KMS-11 (cell line): ENCODE data around the gene WNT5B.

Source experiments
- H2AFZ ChIP-seq: fragments of 200-600 bp; sonication (generic); 2 replicates; pipeline ENCODE4 v1.6.1; 2016; ENCODE audit warnings: antibody characterized with exemption, mixed run types, low read depth
- H3K27ac ChIP-seq: fragments of 200-600 bp; sonication (generic); 2 replicates; pipeline ENCODE4 v1.6.1; 2016; ENCODE audit warnings: mild to moderate bottlenecking, mixed run types
- H3K27me3 ChIP-seq: fragments of 200-600 bp; sonication (generic); 2 replicates; pipeline ENCODE4 v1.6.1; 2017; ENCODE audit warnings: mild to moderate bottlenecking, low read depth, mixed run types, moderate library complexity; ENCODE audit not compliant: insufficient read depth
- H3K36me3 ChIP-seq: fragments of 200-600 bp; sonication (generic); 2 replicates; pipeline ENCODE4 v1.6.1; 2017; ENCODE audit warnings: mild to moderate bottlenecking, mixed run types; ENCODE audit not compliant: insufficient read depth
- H3K4me1 ChIP-seq: fragments of 200-600 bp; sonication (generic); 2 replicates; pipeline ENCODE4 v1.6.1; 2016; ENCODE audit warnings: mild to moderate bottlenecking, low read depth, mixed run types; ENCODE audit not compliant: poor library complexity, severe bottlenecking
- H3K4me2 ChIP-seq: fragments of 200-600 bp; sonication (generic); 2 replicates; pipeline ENCODE4 v1.7.0; 2016; ENCODE audit warnings: mild to moderate bottlenecking, mixed run types
- H3K4me3 ChIP-seq: fragments of 200-600 bp; sonication (generic); IDR thresholded peaks from 2 replicates; pipeline ENCODE4 v1.6.1; 2017; ENCODE audit warnings: low read depth, low read length, mixed read lengths; ENCODE audit not compliant: insufficient read depth
- H3K79me2 ChIP-seq: fragments of 200-600 bp; sonication (generic); 2 replicates; pipeline ENCODE4 v1.6.1; 2016; ENCODE audit warnings: low read depth, mixed run types; ENCODE audit not compliant: insufficient read depth
- H3K9ac ChIP-seq: fragments of 200-600 bp; sonication (generic); 2 replicates; pipeline ENCODE4 v1.6.1; 2016; ENCODE audit warnings: mild to moderate bottlenecking, mixed run types
- H4K20me1 ChIP-seq: fragments of 200-600 bp; sonication (generic); 2 replicates; pipeline ENCODE4 v1.6.1; 2016; ENCODE audit warnings: mild to moderate bottlenecking, mixed run types; ENCODE audit not compliant: insufficient read depth
- TF ChIP-seq, protein P1 (sequence below): fragments of 200-600 bp; sonication (generic); conservative IDR thresholded peaks from 2 replicates; pipeline ENCODE4 v1.6.1; 2017; ENCODE audit warnings: low read depth, mild to moderate bottlenecking, antibody characterized with exemption, low read length, moderate library complexity, mixed read lengths

WNT5B gene

DNA sequence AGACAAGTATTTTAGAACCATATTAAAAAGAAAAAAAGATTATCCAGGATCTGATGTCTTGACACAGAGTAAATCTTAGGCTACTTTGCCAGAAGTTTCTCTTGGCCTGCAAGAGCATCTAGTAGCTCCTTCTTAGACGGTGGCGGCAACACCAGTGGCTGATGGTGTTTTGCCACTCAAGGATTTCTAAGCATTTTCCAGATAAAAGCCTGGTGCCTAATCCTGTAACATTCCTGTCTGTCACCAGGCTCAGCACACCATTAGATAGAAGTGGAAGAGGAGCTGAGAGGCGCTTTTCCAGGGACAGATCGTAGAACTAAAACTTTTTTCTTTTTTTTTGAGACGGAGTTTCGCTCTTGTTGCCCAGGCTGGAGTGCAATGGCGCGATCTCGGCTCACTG is 14.0 kb downstream of the WNT5B start:
- no peak overlapping the region for H3K27ac ChIP-seq
- no peak overlapping the region for H3K4me3 ChIP-seq
- no peak overlapping the region for H3K4me2 ChIP-seq
- H3K4me1 ChIP-seq = peaks cover 9% of the 10 kb centered on the region
- no peaks in the 10 kb centered on the region; the same call in 1 of the 2 replicates for H3K79me2 ChIP-seq
- H3K36me3 ChIP-seq = no peaks in the 10 kb centered on the region; the same call in 1 of the 2 replicates
- no peaks in the 10 kb centered on the region for H4K20me1 ChIP-seq
- H2AFZ ChIP-seq = no peak overlapping the region
- H3K9ac ChIP-seq = no peak overlapping the region
- TF ChIP-seq, protein P1, sequence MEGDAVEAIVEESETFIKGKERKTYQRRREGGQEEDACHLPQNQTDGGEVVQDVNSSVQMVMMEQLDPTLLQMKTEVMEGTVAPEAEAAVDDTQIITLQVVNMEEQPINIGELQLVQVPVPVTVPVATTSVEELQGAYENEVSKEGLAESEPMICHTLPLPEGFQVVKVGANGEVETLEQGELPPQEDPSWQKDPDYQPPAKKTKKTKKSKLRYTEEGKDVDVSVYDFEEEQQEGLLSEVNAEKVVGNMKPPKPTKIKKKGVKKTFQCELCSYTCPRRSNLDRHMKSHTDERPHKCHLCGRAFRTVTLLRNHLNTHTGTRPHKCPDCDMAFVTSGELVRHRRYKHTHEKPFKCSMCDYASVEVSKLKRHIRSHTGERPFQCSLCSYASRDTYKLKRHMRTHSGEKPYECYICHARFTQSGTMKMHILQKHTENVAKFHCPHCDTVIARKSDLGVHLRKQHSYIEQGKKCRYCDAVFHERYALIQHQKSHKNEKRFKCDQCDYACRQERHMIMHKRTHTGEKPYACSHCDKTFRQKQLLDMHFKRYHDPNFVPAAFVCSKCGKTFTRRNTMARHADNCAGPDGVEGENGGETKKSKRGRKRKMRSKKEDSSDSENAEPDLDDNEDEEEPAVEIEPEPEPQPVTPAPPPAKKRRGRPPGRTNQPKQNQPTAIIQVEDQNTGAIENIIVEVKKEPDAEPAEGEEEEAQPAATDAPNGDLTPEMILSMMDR = no peak
- no peaks in the 10 kb centered on the region for H3K27me3 ChIP-seq

DNA sequence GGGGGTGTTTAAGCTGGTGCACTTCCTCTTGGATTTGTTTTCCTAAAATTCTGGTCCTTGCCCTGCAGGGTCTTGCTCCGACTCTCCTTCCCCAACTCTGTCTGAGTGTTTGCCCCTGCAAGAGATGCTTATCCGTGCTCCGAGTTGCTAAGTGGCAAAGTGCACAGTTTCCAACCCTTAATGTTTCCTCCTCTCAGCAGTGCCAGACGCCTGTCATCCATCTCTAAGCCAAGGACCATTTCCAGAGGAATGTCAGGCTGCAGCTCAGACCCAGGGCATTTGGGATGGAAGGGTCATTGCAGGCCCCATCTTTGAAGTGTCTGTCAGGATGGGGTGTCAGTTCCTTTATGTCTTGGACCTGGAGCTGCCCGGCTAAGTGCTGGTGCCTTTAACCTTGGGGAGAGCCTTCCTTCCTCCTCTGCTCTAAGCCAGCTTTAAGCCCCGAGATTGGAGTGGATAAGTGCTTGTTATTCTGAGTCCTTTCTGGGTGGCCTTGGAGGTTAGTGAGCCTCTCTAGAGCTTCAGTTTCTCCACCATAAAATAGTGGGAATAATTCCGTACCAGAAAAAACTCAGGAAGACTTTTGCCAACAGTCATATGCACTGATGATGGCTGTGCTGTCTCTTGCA is 15.0 kb downstream of the WNT5B start:
- H3K36me3 ChIP-seq = no peaks in the 10 kb centered on the region; the same call in 1 of the 2 replicates
- H2AFZ ChIP-seq = no peak overlapping the region
- TF ChIP-seq, protein P1 = no peak
- no peaks in the 10 kb centered on the region; the same call in 1 of the 2 replicates for H3K79me2 ChIP-seq
- H3K4me3 ChIP-seq = no peak overlapping the region
- H3K4me2 ChIP-seq = no peak overlapping the region; the same call in 1 of the 2 replicates
- H3K4me1 ChIP-seq = peaks cover 9% of the 10 kb centered on the region
- H4K20me1 ChIP-seq = no peaks in the 10 kb centered on the region
- H3K9ac ChIP-seq = no peak overlapping the region
- H3K27ac ChIP-seq = peak overlapping the region; percentile 22; the same call in 1 of the 2 replicates
- no peaks in the 10 kb centered on the region for H3K27me3 ChIP-seq

DNA sequence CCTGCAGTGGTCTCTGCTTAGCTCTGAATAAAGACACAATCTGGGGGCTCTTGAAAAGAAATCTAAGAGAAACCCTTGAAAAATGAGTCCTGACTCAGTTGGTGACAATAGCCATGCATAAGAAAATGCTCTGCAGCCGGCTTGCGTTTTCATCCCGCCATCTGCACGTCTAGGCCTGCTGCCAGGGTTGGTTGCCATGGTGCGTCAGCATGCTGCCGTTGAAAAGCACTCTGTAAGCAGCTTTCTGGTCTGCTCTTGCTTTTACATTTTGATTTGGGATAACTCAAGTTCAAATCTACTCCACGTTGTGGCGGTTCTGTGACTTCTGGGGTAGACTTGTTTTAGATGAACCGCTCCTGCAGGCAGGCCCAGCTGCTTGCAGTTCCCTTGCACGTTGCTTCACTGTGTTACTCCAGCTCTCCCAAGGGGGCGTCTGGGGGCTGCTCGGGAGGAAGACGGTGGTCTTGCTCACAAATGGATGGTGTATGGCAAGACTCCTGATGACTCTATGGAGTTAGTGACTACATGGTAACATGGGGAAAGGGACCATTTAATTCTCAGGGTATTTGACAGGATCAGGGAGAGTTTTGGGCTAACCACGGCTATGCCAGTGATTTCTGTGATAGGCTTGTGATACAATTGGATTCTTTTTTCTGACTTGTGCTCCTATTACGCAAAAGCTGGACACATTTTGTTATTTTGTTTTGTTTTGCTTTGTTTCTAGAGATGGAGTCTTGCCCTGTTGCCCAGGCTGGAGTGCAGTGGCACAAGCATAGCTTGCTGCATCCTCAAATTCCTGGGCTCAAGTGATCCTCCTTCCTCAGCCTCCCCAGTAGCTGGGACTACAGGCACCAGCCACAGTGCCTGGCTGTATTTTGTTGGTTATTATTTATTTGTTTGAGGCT is 15.8 kb downstream of the WNT5B start:
- H3K4me3 ChIP-seq = no peak overlapping the region
- H3K4me1 ChIP-seq = peaks cover 9% of the 10 kb centered on the region
- H3K27ac ChIP-seq = no peak overlapping the region
- H3K79me2 ChIP-seq = no peaks in the 10 kb centered on the region; the same call in 1 of the 2 replicates
- H3K9ac ChIP-seq = no peak overlapping the region
- no peak overlapping the region for H2AFZ ChIP-seq
- no peak overlapping the region; the same call in 1 of the 2 replicates for H3K4me2 ChIP-seq
- TF ChIP-seq, protein P1 = no peak
- H4K20me1 ChIP-seq = no peaks in the 10 kb centered on the region
- no peaks in the 10 kb centered on the region for H3K27me3 ChIP-seq
- no peaks in the 10 kb centered on the region; the same call in 1 of the 2 replicates for H3K36me3 ChIP-seq

DNA sequence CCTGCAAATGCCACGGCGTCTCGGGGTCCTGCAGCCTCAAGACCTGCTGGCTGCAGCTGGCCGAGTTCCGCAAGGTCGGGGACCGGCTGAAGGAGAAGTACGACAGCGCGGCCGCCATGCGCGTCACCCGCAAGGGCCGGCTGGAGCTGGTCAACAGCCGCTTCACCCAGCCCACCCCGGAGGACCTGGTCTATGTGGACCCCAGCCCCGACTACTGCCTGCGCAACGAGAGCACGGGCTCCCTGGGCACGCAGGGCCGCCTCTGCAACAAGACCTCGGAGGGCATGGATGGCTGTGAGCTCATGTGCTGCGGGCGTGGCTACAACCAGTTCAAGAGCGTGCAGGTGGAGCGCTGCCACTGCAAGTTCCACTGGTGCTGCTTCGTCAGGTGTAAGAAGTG is 16.8 kb downstream of the WNT5B start:
- no peak overlapping the region for H3K4me3 ChIP-seq
- H2AFZ ChIP-seq = no peak overlapping the region
- no peaks in the 10 kb centered on the region for H4K20me1 ChIP-seq
- H3K79me2 ChIP-seq = no peaks in the 10 kb centered on the region; the same call in 1 of the 2 replicates
- H3K27me3 ChIP-seq = no peaks in the 10 kb centered on the region
- H3K27ac ChIP-seq = no peak overlapping the region
- TF ChIP-seq, protein P1 = no peak
- no peak overlapping the region for H3K9ac ChIP-seq
- peaks cover 9% of the 10 kb centered on the region for H3K4me1 ChIP-seq
- no peaks in the 10 kb centered on the region; the same call in 1 of the 2 replicates for H3K36me3 ChIP-seq
- H3K4me2 ChIP-seq = no peak overlapping the region
